HL-60 (cell line): ENCODE measurements around the gene RPS17.

Experiments
- DNase-seq, 2 experiments: peaks; one replicate each; pipeline ENCODE4 v3.0.0-alpha.2; 2010 to 2020; ENCODE audit warnings: low read depth in 1 of 2, low spot score in 1 of 2
- H3K27ac ChIP-seq: fragments of 250-450 bp; sonication (Bioruptor Pico); replicated peaks from 2 replicates; pipeline ENCODE4 v1.5.1; 2020; ENCODE audit warnings: mild to moderate bottlenecking, moderate library complexity
- H3K27me3 ChIP-seq: fragments of 250-450 bp; sonication (Bioruptor Pico); 2 replicates; pipeline ENCODE4 v1.5.1; 2021; ENCODE audit warnings: mild to moderate bottlenecking, moderate library complexity; ENCODE audit not compliant: insufficient read depth, poor library complexity, severe bottlenecking
- H3K4me3 ChIP-seq: replicated peaks from 2 replicates; pipeline ENCODE4 v1.5.1; 2011; ENCODE audit warnings: mild to moderate bottlenecking, control low read depth, low read length; ENCODE audit not compliant: insufficient read depth
- CTCF ChIP-seq: IDR thresholded peaks from one replicate; pipeline ENCODE4 v1.5.1; 2011; ENCODE audit warnings: low read length, control low read depth, inconsistent platforms; ENCODE audit not compliant: insufficient read depth
- GABPA ChIP-seq: IDR thresholded peaks from 2 replicates; pipeline ENCODE4 v1.6.1; 2012; ENCODE audit warnings: low read depth
- POLR2AphosphoS5 ChIP-seq: IDR thresholded peaks from 2 replicates; pipeline ENCODE4 v1.6.1; 2012; ENCODE audit warnings: low read depth
- REST ChIP-seq: IDR thresholded peaks from 2 replicates; pipeline ENCODE4 v1.6.1; 2012; ENCODE audit warnings: low read depth; ENCODE audit not compliant: insufficient replicate concordance
- SPI1 ChIP-seq: IDR thresholded peaks from 2 replicates; pipeline ENCODE4 v1.6.1; 2012; ENCODE audit warnings: low read depth, mild to moderate bottlenecking, borderline replicate concordance

The RPS17 gene

GRCh38 chr15:82553846-82554245 lies 13.6 kb upstream of the RPS17 start:
- H3K27me3 ChIP-seq, result peaks cover 3% of the 10 kb centered on the region
- no peak overlapping the region for H3K4me3 ChIP-seq
- TF ChIP-seq POLR2AphosphoS5, result no peak
- TF ChIP-seq REST, result no peak
- no peak for TF ChIP-seq GABPA
- no peak for TF ChIP-seq CTCF
- no peak for TF ChIP-seq SPI1
- DNase-seq, result no peak
- H3K27ac ChIP-seq, result no peak overlapping the region

GRCh38 chr15:82552861-82553260 lies 12.6 kb upstream of the RPS17 start:
- TF ChIP-seq REST, result no peak
- no peak for TF ChIP-seq CTCF
- TF ChIP-seq POLR2AphosphoS5, result no peak
- TF ChIP-seq SPI1, result no peak
- TF ChIP-seq GABPA, result no peak
- H3K27ac ChIP-seq, result no peak overlapping the region
- H3K4me3 ChIP-seq, result no peak overlapping the region
- peaks cover 3% of the 10 kb centered on the region for H3K27me3 ChIP-seq
- DNase-seq, result no peak

- no peak overlapping the region for H3K4me3 ChIP-seq
- DNase-seq, result no peak
- no peak for TF ChIP-seq GABPA
- TF ChIP-seq CTCF, result no peak
- TF ChIP-seq SPI1, result no peak
- TF ChIP-seq REST, result no peak
- TF ChIP-seq POLR2AphosphoS5, result no peak
- H3K27me3 ChIP-seq, result peaks cover 3% of the 10 kb centered on the region
- no peak overlapping the region for H3K27ac ChIP-seq
These were observed 11.5 kb upstream of the RPS17 start for GRCh38 chr15:82551646-82552247.
